GM21786 (cell line): ENCODE data around the gene EXOC1L.
A peak's percentile ranks its signal among the peaks of the same experiment; 100 is the strongest.
"Not testable (repeated sequence)": the region's sequence is repeated elsewhere in the genome, so short reads cannot be mapped to it uniquely, and the experiment has no call there.

ENCODE experiments used
- ATAC-seq: cut with Tn5 transposase; IDR thresholded peaks from one replicate; pipeline ENCODE4 v1.9.1; 2021; ENCODE audit not compliant: unreplicated experiment

The EXOC1L gene

DNA sequence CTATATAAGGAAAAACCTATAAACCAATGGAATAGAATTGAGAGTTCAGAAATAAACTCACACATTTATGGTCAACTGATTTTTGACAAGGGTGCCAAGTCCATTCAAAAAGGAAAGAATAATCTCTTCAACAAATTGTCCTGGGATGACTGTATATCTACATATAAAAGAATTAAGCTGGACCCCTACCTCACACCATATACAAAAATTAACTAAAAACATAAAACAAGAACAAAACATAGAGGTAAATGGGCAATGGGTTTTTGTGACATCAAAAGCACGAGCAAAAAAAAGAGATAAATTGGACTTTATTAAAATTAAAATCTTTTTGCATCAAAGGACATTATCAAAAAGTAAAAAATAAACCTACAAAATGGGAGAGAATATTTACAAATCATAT lies 18.3 kb downstream of the EXOC1L start:
- no peak for ATAC-seq

DNA sequence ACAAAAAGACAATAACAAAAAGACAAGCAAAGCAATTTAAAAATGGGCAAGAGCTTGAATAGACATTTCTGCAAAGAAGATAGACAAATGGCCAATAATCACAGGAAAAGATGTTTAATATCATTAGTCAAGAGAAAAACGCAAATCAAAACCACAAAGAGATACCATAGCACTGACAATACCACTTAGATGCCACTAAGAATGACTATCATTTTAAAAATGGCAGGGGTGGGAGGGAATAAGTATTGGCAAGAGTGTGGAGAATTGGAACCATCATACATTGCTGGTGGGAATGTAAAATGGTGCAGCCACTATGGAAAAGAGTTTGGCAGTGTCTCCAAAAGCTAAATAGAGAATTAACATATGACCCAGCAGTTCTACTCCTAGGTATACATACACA lies 18.8 kb downstream of the EXOC1L start:
- no peak for ATAC-seq

DNA sequence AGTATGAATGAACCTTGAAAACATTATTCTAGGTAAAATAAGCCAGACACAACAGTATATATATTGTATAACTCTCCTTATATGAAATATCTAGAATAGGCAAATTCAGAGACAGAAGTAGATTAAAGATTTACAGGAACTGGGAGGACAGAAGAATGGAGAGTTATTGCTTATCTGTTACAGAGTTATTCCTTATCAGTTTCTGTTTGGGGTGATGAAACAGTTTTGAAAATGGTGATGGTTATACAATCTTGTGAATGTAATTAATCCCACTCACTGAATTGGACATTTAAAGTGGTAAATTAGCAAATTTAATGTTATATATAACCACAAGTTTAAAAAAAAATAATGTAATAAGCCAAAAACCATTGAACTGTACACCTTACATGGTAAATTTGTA lies 19.4 kb downstream of the EXOC1L start:
- ATAC-seq = no peak

DNA sequence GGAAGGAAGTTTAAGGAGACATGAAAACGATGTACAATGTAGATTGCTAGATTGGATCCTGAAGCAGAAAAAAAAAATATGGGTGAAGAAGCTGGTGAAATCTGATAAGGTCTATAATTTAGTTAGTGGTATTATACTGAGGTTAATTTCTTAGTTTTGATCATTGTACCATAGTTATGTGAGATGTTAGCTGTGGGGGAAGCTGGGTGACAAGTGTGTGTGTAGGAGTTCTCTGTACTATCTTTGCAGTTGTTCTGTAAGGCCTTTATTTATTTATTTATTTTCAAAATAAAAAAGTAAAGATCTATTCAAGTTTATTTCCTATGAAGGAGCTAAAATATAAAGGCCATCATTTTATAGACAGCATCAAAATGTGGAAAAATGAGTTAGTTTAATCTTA lies 21.4 kb downstream of the EXOC1L start:
- ATAC-seq = no peak

DNA sequence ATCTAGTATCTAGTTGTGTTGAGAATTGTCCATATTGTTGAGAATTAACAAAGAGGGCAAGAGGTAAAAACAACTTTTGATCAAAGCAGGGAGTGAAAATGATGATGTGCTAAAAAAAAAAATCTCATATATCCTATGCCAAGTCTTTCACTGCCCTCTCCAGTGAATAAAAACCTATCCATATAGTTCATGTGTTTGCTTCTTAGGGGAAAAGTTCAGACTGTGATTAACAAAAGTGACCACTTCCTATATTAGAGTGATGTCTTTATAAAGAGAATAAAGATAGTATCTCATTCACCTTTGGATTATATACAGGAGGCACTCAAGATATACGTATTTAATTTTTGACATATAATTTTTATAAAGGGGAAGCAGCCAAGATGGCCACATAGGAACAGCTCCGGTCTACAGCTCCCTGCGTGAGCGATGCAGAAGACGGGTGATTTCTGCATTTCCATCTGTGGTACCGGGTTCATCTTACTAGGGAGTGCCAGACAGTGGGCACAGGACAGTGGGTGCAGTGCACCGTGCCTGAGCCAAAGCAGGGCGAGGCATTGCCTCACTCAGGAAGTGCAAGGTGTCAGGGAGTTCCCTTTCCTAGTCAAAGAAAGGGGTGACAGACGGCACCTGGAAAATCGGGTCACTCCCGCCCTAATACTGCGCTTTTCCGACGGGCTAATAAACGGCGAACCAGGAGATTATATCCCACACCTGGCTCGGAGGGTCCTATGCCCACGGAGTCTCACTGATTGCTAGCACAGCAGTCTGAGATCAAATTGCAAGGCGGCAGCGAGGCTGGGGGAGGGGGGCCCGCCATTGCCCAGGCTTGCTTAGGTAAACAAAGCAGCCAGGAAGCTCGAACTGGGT lies 22.0 kb downstream of the EXOC1L start:
- not testable (repeated sequence) for ATAC-seq

DNA sequence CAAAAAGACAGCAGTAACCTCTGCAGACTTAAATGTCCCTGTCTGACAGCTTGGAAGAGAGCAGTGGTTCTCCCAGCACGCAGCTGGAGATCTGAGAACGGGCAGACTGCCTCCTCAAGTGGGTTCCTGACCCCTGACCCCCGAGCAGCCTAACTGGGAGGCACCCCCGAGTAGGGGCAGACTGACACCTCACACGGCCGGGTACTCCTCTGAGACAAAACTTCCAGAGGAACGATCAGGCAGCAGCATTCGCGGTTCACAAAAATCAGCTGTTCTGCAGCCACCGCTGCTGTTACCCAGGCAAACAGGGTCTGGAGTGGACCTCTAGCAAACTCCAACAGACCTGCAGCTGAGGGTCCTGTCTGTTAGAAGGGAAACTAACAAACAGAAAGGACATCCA lies 22.7 kb downstream of the EXOC1L start:
- not testable (repeated sequence) for ATAC-seq

DNA sequence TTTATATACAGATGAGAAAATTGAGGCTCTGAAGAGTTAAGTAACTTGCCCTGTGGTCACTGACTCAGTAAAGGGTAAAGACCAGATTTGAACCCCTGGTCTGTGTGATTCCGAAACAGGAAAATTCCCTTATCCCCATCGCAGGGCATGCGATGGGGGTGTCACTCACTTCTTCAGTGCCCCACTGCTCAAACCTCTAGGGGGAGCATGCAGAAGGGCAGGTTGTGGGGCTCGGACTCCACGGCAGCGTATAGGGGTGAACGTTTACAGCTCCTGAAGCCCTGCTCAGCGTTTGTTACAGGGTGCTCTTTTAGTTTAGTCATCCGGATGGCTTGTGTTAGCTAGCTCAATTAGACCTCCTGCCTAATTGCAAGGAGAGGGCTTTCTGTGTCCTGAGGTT lies 30.1 kb downstream of the EXOC1L start:
- no peak for ATAC-seq

DNA sequence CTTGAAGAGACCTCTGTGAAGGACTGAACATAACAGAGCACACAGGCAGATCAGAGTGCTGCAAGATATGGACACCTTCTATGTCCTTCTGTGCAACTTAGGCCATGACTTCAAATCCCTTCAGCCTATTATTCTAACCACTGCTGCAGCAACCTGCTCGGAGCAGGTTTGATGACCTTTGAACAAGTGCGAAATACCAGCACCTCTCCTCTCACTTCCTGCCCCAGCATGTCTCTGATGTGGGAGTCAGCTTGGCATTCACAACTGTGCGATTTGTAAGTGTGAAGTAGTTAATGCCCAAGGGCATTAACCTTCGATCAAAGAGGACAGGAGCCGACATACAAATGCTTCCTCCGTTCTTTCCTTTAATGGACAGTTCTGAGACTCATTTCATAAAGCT lies 32.3 kb downstream of the EXOC1L start:
- no peak for ATAC-seq

DNA sequence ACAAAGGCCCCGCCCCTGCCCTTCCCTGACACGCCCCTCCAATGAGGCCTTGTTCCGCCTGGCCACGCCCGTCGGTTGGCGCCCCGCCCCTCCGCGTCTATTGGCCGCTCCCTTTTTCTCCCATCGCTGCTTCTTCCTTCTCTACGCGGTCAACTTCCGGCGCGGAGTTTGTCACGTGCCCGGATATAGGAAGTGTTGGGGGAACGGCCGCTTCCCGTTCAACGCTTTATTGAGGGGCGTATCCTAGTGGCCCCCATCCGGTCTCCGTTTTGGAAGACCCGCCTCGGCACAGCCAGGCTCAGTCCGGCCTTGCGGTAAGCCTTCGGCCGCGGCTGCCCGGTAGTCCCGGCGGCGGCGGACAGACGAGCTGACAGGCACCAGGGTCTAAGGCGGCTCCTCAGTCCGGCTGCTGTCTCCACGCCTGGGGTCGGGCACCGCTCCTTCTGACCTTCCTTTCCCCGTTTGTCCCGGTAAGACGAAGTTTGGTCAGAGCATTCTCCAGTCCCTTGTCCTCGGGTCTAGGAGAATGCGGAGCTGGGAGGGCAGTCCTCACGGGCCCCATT lies 34.0 kb downstream of the EXOC1L start, which contains the start of gene EXOC1:
TSS of gene EXOC1 (plus strand) at position 165 of the 563 bp plus-strand sequence. CDS start 4,676 bp downstream, outside the sequence.
- ATAC-seq = peak; percentile 98

DNA sequence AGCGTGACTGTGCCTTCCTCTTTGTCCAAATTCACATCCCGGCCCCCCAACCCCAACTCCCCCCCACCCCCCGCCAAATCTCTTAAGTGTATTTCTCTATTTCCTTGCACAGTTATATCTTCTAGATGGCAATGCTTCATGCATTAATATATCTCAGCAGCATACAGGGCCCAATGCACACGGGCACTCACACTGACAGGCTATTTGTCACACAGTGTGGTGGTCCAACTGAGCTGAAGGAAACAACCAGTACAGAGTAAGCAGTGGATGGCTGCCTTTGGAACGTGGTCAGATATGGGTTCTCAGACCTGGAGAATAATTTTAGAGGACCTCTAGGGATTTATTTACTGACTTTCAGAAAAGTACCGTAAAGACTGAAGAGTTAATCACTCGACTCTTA lies 34.5 kb downstream of the EXOC1L start:
- no peak for ATAC-seq

DNA sequence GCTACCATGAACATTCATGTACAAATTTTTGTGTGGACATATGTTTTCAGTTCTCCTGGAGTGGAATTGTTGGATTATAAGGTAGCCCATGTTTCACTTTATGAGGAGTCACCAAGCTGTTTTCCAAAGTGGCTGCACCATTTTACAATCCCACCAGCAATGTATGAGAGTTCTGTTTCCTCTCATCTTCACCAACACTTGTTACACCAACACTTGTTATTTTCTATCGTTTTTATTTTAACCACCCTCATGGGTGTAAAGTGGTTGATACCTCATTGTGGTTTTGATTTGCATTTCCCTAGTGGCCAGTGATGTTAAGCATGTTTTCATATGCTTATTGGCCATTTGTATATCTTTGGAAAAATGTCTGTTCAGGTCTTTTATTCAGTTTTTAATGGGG lies 38.0 kb downstream of the EXOC1L start:
- ATAC-seq = no peak

DNA sequence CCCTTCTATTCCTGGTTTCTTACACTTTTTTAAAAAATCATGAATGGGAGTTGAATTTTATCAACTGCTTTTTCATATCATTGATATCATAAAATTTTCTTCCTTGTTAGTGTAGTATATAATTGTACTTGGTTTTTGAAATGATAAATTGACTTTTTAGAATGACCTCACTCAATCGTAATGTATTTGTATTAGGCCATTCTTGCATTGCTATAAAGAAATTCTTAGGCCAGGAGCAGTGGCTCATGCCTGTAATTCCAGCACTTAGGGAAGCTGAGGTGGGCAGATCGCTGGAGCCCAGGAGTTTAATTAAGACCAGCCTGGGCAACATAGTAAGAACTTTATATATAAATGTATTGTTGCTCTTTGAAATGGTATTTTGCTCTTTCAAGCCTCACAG lies 40.1 kb downstream of the EXOC1L start:
- ATAC-seq = no peak

DNA sequence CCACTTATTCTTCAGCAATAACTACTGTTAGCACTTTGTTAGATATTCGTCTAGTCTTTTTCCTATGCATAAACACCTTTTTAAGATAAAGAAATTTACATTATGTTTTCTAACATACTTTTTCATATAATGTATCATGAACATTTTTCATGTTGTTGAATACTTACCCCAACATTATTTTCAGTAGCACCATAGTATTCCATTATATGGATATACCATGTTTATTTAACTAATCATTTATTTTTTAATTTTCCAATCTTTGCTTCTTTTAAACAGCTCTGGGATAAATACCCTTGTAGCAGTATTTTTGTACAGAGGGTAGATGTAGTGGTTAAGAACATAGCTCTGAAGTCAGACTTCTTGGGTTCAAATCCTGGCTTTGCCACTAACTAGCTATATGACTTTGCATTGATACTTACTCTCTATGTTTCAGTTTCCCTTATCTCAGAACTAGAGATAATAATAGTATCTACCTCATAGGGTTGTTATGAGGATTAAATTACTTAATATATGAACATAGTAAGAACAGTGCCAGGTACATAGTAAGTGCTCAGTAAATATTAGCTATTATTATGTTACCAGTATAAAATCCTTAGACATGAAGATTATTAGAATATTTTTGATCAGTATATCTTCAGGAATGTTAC lies 45.1 kb downstream of the EXOC1L start:
- no peak for ATAC-seq

DNA sequence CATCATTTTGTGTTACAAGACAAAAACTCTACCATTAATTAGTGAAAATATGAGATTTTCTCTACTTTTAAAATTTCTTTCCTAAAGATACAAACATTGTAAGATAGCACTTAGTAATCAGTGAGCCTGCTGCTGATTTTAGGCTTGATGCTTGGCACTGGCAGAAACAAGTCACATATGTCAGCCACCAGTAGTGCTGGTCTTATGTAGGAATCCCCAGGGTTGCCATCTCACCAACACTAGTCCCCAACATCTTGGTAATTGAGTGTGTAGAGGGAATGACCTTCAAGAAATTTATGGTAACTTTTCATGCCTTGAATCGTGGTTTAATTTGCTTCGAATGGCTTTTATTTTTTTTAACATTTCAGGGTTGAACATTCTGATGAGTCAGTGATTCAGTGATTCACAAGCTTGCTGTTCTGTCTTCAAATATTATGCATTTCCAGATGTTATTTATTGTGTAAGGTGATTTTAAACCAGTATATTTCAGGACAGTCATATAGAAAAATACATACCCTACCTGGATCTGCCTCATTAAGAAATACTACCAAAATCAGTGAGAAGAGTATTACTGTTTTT lies 45.7 kb downstream of the EXOC1L start:
- no peak for ATAC-seq

DNA sequence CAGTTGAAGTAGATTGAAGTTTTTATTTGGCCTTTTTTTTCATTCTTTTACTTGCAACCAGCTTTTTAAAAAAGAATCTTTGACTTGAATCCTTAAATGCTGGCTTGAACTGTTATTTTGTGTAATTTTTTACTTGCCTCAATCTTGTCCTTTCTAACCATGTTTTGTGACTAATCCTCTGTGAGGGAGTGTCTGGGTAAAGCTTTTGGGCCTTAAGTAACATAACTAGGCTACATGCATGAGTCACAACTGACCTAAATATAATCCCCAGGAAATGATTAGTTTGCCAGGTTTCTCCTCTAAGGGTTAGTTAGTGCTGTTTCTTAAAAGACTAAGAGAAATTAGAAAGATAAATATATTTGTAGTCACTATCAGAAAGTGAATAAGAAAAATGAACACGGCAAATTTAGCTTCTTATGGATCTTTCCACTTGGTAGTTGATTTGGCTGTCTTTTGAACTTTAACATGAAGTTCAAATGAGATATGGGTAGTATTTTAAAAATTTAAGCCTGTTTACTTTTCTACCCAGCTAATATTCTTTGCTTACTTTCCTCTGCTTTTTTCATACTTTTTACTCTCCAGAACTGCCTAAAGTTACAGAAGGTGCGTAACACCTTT lies 46.8 kb downstream of the EXOC1L start:
- peak; percentile 91 for ATAC-seq

DNA sequence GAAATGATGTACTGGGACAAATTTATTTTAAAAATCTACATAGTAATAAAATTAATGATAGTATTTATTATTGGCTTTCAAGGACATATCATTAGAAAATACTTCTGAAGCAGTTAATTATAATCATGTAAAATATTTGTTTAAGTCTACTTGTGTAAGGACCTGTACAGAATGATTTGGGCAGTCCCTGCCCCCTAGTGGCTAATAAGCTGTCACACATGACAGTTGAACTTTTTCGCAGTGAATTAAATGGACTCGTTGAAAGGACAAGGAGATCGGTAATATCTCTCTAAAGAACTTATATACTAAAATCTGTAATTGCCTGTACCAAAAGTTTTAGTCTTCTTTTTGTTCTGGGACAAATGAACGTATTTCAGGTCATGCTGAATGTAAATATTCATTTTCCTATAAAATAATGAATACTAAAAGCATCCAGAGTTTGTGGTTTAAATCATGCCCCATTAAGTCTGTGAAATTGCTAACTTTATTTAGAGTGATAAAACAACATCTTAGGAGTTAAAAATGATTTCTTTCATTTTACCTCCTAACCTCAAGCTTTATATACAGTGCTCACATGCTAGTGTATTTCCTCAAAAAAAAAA lies 47.5 kb downstream of the EXOC1L start:
- ATAC-seq = peak; percentile 82

DNA sequence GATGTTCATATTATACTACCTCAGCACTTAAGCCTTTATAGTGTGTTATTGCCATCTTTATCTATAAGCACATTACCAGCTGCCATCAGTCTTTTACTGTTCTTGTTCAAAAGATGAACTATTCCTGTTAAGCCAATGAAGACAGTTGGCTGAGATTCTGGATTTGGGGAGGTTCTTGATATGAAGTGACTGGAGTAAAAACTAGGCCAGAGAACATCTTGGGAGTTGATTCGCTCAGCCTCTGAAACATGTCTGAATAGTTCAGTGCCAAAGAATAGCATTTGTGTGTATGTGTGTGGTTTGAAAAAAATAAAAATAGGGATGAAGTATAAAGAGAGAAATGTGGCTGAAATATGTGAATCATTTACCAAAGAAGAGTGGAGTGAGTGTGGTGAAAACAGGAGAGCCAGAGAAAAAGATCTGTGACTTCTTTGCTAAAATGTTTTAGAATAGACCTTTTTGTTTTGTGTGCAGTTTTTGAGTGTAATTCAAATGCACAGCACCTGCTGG lies 49.0 kb downstream of the EXOC1L start:
- no peak for ATAC-seq

DNA sequence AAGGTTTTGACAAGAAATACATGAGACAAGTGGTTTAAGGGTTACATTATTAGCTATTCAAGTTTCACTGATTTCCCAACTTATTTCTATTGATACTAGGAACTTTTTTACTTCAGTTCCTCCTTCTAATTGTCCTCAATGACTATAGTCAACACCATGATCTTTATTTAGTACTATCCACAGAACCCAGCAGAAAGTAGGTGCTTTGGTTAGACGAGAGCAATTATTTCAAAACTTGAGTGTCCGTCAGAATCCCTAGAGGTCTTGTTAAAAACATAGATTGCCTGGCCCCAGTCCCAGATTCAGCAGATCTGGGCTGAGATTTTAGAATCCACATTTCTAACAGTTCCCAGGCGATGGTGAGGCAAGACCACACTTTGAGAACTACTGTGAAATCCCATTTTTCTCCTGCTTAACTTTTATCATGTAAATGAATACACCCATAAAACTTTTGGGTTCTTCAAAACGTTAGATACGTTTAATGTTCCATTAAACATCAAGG lies 51.8 kb downstream of the EXOC1L start:
- no peak for ATAC-seq

DNA sequence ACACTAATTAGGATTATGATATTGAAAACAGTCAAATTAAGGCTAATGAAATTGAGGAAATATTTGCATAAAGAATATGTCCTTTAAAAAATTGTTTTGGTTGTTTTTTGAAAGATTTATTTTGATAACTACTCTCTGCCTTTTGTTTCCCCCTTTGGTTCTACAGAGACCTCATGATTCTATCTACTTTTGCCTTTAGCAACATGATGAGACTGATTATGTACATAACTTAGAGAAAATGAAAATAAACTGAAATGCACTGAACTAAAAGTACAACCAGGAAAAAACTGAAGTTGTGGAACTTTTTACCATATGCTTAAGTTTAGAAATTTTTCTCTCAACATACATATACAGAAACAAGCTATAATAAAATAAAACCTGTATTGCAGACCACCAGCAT lies 55.2 kb downstream of the EXOC1L start:
- ATAC-seq = no peak

DNA sequence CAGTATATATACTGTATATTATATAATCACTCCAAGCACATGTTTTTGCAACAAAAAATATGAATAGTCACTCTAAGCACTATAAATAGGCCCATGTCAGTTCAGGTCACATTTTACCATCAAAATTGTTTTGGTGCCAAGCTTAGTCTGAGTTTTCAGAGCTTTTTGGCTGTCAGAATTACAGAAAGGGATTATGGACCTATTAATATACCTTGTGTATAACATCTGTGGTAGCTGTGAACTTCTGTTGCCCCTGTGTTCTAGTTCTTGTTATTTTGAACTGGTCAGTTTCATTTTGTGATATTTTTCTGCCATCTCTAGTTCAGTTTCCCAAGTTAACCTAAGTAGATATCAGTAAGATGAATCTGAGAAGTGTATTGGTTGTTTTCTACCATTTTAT lies 56.8 kb downstream of the EXOC1L start:
- ATAC-seq = no peak
